ENCODE results near the gene LDLRAD4. TPM values are rescaled to one million over a fixed set of nuclear protein-coding genes. Genes with fewer than 3 reads are reported as not detected.

LDLRAD4 gene
- polyA plus RNA-seq, 1 of the 3 experiments (the other 2 are of a cell fraction): 0.16 TPM

- CTCF ChIA-PET: no interaction called here
Measured at GRCh38 chr18:13449651-13450050, 231.1 kb downstream of the LDLRAD4 start.

More at GRCh38 chr18:13449651-13450050, 231.1 kb downstream of the LDLRAD4 start:
- no peak overlapping the region for H3K27ac ChIP-seq (ENCODE audit: low read depth in 2 of 2, low read length in 1 of 2)
- H3K4me2 ChIP-seq: no peak overlapping the region
- H3K9me3 ChIP-seq: no peaks in the 10 kb centered on the region
- no peaks in the 10 kb centered on the region for H3K79me2 ChIP-seq (ENCODE audit: insufficient read depth)
- 95% methylated on average over 8 of the region's 9 CpGs for WGBS (ENCODE audit: low lambda C conversion rate)
- POLR2A ChIA-PET: interaction anchor here (1.6 kb wide), 1 partner anchor 9 kb away, joined by 3 read pairs; no protein-coding TSS in a partner anchor
- H3K27me3 ChIP-seq (ENCODE audit: insufficient read depth): no peaks in the 10 kb centered on the region
- H3K4me3 ChIP-seq (ENCODE audit: low read depth in 2 of 2, low read length in 1 of 2): no peak overlapping the region
- no peak overlapping the region for H2AFZ ChIP-seq (ENCODE audit: low read depth)
- no peaks in the 10 kb centered on the region for H3K9me2 ChIP-seq
- no peaks in the 10 kb centered on the region for H3K36me3 ChIP-seq (replicated peaks in 1 of 2; ENCODE audit: control insufficient read depth in 1 of 2, insufficient read depth in 2 of 2, low read length in 1 of 2)
- TF ChIP-seq ZBTB33 (IDR thresholded peaks at IDR 0.05; ENCODE audit: borderline replicate concordance, low read depth): no peak
- no peak for TF ChIP-seq REST (IDR thresholded peaks at IDR 0.05; ENCODE audit: low read depth, low read length)
- no peak for TF ChIP-seq YY1 (IDR thresholded peaks at IDR 0.05; ENCODE audit: low read depth)
- TF ChIP-seq JUND (IDR thresholded peaks at IDR 0.05): no peak
- DNase-seq: no peak
- H4K20me1 ChIP-seq (ENCODE audit: insufficient read depth): no peaks in the 10 kb centered on the region
- peaks cover 22 to 70% of the 10 kb centered on the region in 2 experiments for H3K4me1 ChIP-seq (ENCODE audit: control insufficient read depth in 1 of 2, insufficient read depth in 2 of 2, low read depth in 1 of 2, low read length in 1 of 2)
- no peak overlapping the region for H3K9ac ChIP-seq
- no peaks in the 10 kb centered on the region for H3F3A ChIP-seq (replicated peaks; ENCODE audit: insufficient read depth)

Measured in SK-N-SH (cell line).